Measurements from ENCODE around the gene KLHDC7A. TPM values are rescaled to one million over a fixed set of nuclear protein-coding genes. Genes with fewer than 3 reads are reported as not detected.

KLHDC7A gene
- polyA plus RNA-seq, 1 experiment, result not detected

- ChIA-PET CTCF (no interaction called here), POLR2A (no interaction called here)
- no peak for DNase-seq (ENCODE audit: low read depth, low spot score)
- Histone ChIP-seq H3K9me3 (ENCODE audit: control insufficient read depth, insufficient read depth, low read length) (peaks cover 5% of the 10 kb centered on the region), H3K27ac (ENCODE audit: low read depth, low read length) (no peak overlapping the region), H3K4me3 (ENCODE audit: low read depth, low read length) (no peak overlapping the region), H3K27me3 (ENCODE audit: control insufficient read depth, insufficient read depth, low read length) (no peaks in the 10 kb centered on the region)
- no peak for TF ChIP-seq CTCF (IDR thresholded peaks at IDR 0.05; ENCODE audit: low read depth, low read length)
Measured at GRCh38 chr1:18512883-18513282, 32.2 kb downstream of the KLHDC7A start.

DNA sequence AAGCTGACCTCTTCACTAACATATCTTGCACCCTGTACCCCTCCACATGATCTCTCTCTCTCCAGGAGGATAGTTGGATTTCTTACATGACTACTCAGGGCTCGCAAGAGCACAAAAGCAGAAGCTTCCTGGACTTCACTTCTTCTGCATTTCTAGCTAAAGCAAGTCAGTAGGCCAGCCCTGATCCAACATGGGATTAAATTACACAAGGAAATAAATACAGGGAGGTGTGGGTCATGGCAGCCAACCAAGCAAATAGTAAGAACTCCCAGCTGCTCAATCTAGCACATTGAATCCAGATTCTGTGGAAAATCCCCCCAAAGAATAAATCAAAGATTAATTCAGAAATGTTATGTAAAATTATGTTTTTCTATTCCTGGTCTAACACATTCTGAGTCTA, 33.3 kb downstream of the KLHDC7A start:
- H3K27ac ChIP-seq (ENCODE audit: low read depth, low read length), result no peak overlapping the region
- ChIA-PET POLR2A (no interaction called here), CTCF (no interaction called here)
- no peak overlapping the region for H3K4me3 ChIP-seq (ENCODE audit: low read depth, low read length)
- H3K27me3 ChIP-seq (ENCODE audit: control insufficient read depth, insufficient read depth, low read length), result no peaks in the 10 kb centered on the region
- H3K9me3 ChIP-seq (ENCODE audit: control insufficient read depth, insufficient read depth, low read length), result peaks cover 5% of the 10 kb centered on the region
- DNase-seq (ENCODE audit: low read depth, low spot score), result no peak
- TF ChIP-seq CTCF (IDR thresholded peaks at IDR 0.05; ENCODE audit: low read depth, low read length), result no peak

GRCh38 chr1:18515120-18515667, 34.5 kb downstream of the KLHDC7A start:
- Histone ChIP-seq H3K27ac (ENCODE audit: low read depth, low read length) (no peak overlapping the region), H3K4me3 (ENCODE audit: low read depth, low read length) (no peak overlapping the region), H3K27me3 (ENCODE audit: control insufficient read depth, insufficient read depth, low read length) (no peaks in the 10 kb centered on the region), H3K9me3 (ENCODE audit: control insufficient read depth, insufficient read depth, low read length) (peaks cover 3% of the 10 kb centered on the region; the same call in 1 of the 2 replicates)
- DNase-seq (ENCODE audit: low read depth, low spot score), result no peak
- POLR2A ChIA-PET, result no interaction called here
- CTCF ChIA-PET, result no interaction called here
- no peak for TF ChIP-seq CTCF (IDR thresholded peaks at IDR 0.05; ENCODE audit: low read depth, low read length)

GRCh38 chr1:18516473-18516872, 35.7 kb downstream of the KLHDC7A start:
- Histone ChIP-seq H3K27me3 (ENCODE audit: control insufficient read depth, insufficient read depth, low read length) (no peaks in the 10 kb centered on the region), H3K27ac (ENCODE audit: low read depth, low read length) (no peak overlapping the region), H3K4me3 (ENCODE audit: low read depth, low read length) (no peak overlapping the region), H3K9me3 (ENCODE audit: control insufficient read depth, insufficient read depth, low read length) (peaks cover 3% of the 10 kb centered on the region; the same call in 1 of the 2 replicates)
- DNase-seq (ENCODE audit: low read depth, low spot score), result no peak
- ChIA-PET POLR2A (no interaction called here), CTCF (no interaction called here)
- no peak for TF ChIP-seq CTCF (IDR thresholded peaks at IDR 0.05; ENCODE audit: low read depth, low read length)

GRCh38 chr1:18526436-18527275, 45.9 kb downstream of the KLHDC7A start:
- H3K27ac ChIP-seq (ENCODE audit: low read depth, low read length), result no peak overlapping the region
- H3K27me3 ChIP-seq (ENCODE audit: control insufficient read depth, insufficient read depth, low read length), result no peaks in the 10 kb centered on the region
- no peak for DNase-seq (ENCODE audit: low read depth, low spot score)
- ChIA-PET POLR2A (no interaction called here), CTCF (no interaction called here)
- no peaks in the 10 kb centered on the region for H3K9me3 ChIP-seq (ENCODE audit: control insufficient read depth, insufficient read depth, low read length)
- H3K4me3 ChIP-seq (ENCODE audit: low read depth, low read length), result no peak overlapping the region
- no peak for TF ChIP-seq CTCF (IDR thresholded peaks at IDR 0.05; ENCODE audit: low read depth, low read length)
